HG02759 (cell line): ENCODE measurements around the gene TBCE.

Experiments
- ATAC-seq: cut with Tn5 transposase; IDR thresholded peaks from one replicate; pipeline ENCODE4 v1.9.1; 2021; ENCODE audit warnings: mild to moderate bottlenecking, moderate library complexity; ENCODE audit not compliant: unreplicated experiment

Gene TBCE

DNA sequence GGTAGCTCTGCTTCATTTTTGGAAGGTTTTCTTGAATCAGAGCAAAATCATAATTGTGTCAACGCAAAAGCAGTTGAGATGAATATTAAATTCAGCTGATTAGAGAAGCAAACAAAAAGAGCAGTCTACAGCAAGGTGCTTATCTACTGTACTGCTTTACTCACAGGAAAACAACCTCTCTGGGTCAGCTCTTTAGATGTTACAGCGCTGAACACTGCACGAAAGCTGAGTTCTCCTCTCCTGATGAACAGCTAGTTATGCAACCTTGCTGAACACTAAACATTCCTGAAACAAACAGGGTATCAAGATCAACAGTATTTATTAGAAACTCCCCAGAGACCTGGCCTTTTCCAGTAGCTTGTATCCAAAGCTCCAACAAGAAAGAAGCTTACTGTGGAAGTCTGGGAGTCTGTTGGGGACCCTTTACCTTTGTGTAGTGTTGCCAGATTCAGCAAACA, 41.3 kb downstream of the TBCE start:
- ATAC-seq, result no peak

DNA sequence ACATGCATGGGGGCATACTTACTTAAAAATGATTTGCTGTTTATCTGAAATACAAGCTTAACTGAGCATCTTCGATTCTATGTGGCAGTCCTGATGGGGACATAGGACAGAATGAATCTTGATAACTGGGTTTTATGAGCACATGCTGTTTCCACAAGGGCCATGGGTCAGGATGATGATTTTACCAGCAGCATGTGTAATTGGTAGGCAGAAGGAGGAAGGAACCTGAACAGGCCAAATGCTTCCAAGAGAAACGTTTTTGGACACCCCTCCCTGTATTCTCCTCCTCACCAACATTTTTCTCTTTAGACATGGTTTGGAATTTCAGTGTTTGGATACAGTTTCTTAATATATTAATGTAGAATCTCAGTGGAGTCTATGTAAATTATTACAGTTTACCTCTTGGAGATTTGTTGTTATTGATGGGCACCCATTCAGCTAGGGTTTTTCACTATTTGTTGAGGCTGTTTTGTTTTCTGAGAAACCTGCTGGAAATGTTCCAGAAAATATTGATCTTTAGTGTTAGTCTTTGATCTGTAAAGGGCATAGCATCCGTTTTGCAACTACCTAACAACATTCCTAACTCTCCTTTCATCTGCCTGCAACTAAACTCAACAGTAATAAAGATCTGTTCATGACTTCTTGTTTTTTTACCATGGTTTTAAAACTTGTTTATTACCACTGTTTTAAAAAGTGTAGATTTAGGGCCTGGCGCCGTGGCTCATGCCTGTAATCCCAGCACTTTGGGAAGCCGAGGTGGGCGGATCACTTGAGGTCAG, 42.0 kb downstream of the TBCE start:
- no peak for ATAC-seq

- no peak for ATAC-seq
Observed at GRCh38 chr1:235410467-235410866, 43.2 kb downstream of the TBCE start.

- ATAC-seq, result no peak
Observed at GRCh38 chr1:235411489-235412486, 44.6 kb downstream of the TBCE start.

DNA sequence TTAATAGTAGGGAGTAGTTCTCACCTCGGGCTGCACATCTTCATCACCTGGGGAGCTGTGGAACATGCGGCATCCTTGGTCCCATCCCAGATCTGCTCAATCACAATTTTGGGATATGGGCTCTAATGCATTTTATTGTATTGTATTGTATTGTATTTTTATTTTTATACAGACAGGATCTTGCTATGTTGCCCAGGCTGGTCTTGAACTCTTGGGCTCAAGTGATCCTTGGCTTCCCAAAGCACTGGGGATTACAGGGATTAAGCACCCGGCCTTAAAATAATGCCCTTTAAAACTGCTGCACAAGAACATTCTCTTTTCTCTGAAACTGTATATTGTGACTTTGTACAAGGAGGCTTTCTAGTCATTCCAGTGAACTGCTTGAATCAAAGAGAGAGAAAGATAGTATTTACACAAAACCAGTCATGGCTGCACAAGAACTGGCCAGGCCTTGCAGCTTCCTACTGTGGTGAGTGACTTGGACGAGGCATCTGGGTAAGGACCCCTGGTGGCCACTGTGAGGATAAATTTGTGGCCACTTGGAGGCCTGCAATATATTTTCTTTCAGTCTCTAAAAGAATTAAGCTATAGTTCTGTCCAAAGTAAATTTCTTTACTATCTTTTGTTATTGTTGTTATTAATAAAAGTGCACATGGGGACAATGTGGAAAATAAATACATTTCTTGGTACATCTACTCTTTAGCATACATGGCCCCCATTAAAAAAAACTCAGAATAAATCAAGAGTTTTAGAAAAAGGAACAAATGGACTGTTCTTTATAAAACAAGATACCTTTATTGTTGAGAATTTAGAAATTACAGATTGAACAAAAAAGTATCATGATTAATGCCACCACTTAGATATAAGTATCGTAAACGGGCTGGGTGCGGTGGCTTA, 48.0 kb downstream of the TBCE start:
- peak; percentile 65 for ATAC-seq

DNA sequence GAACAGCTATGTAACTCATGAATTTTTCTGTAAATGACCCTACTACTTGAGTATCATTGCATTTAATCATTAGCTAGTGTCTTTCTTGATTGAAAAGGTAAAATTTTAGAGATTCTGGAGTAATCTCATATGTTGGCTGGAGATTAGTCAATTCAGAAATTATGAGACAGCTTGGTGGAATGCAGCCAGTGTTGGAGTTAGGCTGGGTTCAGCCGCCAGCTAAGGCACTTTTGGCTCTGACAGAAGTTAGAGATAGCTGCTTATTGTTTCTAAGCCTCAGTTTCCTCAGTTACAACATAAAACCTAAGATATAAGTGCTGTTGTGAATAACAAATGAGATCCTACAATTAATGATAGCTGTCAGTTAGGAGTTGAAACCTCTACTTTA, 49.4 kb downstream of the TBCE start:
- no peak for ATAC-seq

DNA sequence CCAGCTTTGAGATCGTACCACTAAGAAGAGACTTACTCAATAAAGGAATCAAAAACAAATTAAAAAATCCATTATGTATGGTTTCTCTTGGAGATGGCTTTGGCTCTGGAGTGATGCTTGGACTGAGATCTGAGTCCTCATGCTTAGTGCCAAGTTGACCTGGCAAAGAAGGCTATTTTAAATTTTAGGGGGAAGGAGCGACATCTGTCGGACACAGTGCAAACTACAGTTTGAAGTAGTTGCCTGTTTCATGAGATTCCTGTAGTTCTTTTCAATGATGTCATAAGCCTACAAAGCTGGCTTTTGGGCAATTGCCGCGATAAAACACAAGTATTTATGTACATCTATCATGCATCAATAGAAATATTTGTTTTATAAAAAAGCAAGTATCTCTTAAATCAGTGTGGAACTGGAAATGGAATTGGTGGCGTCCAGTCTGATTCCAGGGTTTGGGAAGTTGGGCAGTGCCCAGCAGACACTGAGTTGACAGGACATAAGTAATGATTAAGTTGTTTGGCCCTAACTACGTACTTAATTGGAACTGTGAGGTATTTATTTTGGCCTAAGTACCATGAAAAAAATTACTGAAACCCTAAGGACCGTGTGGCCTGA, 50.0 kb downstream of the TBCE start:
- no peak for ATAC-seq

- ATAC-seq, result no peak
Observed at GRCh38 chr1:235421751-235422150, 54.5 kb downstream of the TBCE start.

DNA sequence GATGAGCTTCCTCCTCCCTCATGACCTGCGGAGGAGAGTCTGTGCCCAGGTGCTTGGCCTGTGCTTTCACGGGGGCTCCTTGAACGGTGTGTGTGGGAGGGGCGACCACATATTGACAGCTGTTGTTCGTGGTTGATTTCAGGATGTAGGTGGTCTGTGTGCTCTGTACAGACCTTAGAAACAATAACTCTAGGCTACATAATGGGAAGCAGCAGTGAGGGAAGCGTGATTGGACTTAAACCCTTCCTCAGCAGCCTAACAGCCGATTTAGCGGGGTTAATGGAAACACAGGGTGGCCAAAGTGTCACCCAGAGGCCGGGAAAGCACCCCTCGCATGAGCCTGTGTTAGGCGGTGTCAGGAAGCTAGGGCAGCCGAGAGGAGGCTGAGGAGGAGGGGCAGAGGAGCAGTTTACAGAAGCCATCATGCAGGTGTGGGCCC, 56.0 kb downstream of the TBCE start:
- ATAC-seq, result peak; percentile 82

DNA sequence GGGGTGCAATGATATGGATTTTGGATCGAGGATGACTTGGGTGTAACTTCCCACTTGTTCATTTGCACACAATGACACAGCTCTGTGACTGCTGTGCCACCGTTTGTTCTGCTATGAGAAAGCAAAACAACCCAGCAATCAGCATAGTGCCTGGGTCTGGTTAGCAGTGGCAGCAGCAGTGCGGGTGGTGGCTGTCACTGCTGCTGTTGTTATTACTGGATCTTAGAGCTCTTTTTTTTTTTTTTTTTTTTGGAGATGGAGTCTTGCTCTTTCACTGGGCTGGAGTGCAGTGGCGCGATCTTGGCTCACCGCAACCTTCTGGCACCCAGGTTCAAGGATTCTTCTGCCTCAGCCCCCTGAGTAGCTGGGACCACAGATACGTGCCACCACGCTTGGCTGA, 56.9 kb downstream of the TBCE start:
- no peak for ATAC-seq

DNA sequence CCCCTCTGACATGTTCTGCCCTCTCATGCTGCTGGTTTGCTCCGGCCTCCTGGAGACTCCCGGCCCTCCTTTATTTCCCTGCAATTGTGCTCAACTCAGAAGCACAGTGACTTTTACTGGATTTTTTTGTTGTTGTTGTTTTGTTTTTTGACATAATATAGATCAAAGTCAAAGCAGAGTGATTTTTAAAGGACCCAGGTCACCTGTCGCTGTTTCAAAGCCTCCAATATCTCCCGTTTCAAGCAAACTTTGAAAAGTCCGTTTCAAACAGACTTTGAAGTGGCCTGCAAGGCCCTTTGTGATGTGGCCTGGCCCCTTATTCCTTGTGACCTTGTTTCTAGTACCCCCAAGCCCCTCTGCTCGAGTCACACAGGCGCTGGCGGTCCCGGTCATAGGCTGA, 58.1 kb downstream of the TBCE start:
- ATAC-seq, result no peak

- no peak for ATAC-seq
Observed at GRCh38 chr1:235426143-235426542, 58.9 kb downstream of the TBCE start.

GRCh38 chr1:235426680-235427079, 59.5 kb downstream of the TBCE start:
- ATAC-seq, result no peak

DNA sequence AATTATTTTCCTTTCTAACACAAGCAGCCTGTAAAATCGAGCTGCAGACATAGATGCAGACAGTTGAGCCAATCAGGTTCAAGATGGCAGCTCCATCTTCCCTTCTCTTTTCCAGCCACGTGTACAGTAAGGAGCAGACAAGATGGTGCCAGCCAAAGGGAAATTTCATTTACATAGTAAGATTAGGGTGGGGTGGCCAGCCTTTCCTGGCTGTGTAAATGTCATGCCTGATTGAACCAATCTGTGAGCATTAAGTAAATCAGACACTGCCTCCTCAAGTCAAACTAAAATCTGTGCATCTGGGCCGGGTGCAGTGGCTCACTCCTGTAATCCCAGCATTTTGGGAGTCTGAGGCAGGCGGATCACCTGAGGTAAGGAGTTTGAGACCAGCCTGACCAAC, 60.2 kb downstream of the TBCE start:
- no peak for ATAC-seq

- ATAC-seq, result no peak
Observed at GRCh38 chr1:235429143-235429542, 61.9 kb downstream of the TBCE start.

DNA sequence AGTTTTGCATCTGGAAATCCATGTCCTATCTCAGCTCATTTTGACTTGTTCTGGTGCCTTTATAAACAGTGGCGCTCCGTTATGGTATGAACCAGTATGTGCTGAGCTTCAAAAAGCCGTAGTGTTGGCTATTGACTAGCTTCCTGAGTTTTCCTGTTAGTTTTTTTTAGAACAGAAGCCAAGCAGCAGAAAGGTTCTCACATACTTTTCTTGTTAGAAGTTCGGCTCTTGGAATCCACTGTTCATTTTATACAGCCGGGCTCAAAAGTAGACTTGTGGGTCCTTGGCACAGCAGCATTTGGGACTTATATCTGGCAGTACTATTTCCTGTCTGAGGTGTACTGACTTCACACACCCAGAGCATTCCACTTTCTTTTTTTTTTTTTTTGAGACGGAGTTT, 63.8 kb downstream of the TBCE start:
- no peak for ATAC-seq

- no peak for ATAC-seq
Observed at GRCh38 chr1:235434001-235434400, 66.8 kb downstream of the TBCE start.

GRCh38 chr1:235441159-235441685, 74.0 kb downstream of the TBCE start:
- ATAC-seq, result no peak

GRCh38 chr1:235442788-235443429, 75.7 kb downstream of the TBCE start:
- no peak for ATAC-seq

DNA sequence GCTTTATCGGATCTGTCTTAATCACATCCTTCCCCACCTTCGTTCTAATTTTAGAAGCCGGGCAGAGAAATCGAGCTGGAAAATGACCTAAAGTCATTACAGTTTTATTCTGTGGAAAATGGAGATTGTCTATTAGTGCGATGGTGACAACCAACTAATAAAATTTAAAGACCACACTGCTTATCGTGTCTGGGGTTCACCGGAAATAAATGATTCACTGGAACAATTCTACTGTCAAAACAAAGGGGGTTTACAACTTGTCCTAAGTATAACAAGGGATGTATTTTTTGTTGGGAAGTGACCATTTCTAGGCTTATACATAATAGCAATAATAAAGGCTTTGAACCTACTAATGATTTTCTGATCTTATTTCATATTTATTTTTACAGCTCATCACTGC, 81.4 kb downstream of the TBCE start:
- ATAC-seq, result no peak
